Measurements from ENCODE around the gene UBL7. TPM values are rescaled to one million over a fixed set of nuclear protein-coding genes. Genes with fewer than 3 reads are reported as not detected.
"Not testable (repeated sequence)": the region's sequence is repeated elsewhere in the genome, so short reads cannot be mapped to it uniquely, and the experiment has no call there.

Gene UBL7
- total RNA-seq, result 44.4 and 63.2 TPM in 2 replicates
- polyA plus RNA-seq (2012), result 55.1 TPM

- peak; percentile 98 for DNase-seq (ENCODE audit: low read depth)
These were observed at the start of gene UBL7 for GRCh38 chr15:74460871-74461846. Gene UBL7 (minus strand): TSS chr15:74461160. CDS start chr15:74458867, 2,293 bp downstream.

- no peak for DNase-seq (ENCODE audit: low read depth)
These were observed 45.5 kb upstream of the UBL7 start for GRCh38 chr15:74506515-74506840.

GRCh38 chr15:74505837-74506514 is 45.0 kb upstream of the UBL7 start:
- no peak for DNase-seq (ENCODE audit: low read depth)

- DNase-seq (ENCODE audit: low read depth), result no peak
These were observed 43.9 kb upstream of the UBL7 start for GRCh38 chr15:74504836-74505235.

GRCh38 chr15:74504418-74504817 is 43.5 kb upstream of the UBL7 start:
- DNase-seq (ENCODE audit: low read depth), result no peak

- DNase-seq (ENCODE audit: low read depth), result no peak
These were observed 41.3 kb upstream of the UBL7 start for GRCh38 chr15:74502301-74502700.

- DNase-seq (ENCODE audit: low read depth), result no peak
These were observed 39.4 kb upstream of the UBL7 start for GRCh38 chr15:74500401-74500800.

GRCh38 chr15:74499366-74499765 is 38.4 kb upstream of the UBL7 start:
- no peak for DNase-seq (ENCODE audit: low read depth)

GRCh38 chr15:74497584-74497983 is 36.6 kb upstream of the UBL7 start:
- peak; percentile 74 for DNase-seq (ENCODE audit: low read depth)

GRCh38 chr15:74496648-74497047 is 35.7 kb upstream of the UBL7 start:
- DNase-seq (ENCODE audit: low read depth), result no peak

GRCh38 chr15:74490339-74490689 is 29.4 kb upstream of the UBL7 start:
- no peak for DNase-seq (ENCODE audit: low read depth)

- DNase-seq (ENCODE audit: low read depth), result peak; percentile 47
These were observed 28.8 kb upstream of the UBL7 start for GRCh38 chr15:74489518-74490338.

GRCh38 chr15:74488776-74489175 is 27.8 kb upstream of the UBL7 start:
- DNase-seq (ENCODE audit: low read depth), result no peak

- DNase-seq (ENCODE audit: low read depth), result no peak
These were observed 21.7 kb upstream of the UBL7 start for GRCh38 chr15:74482661-74483060.

GRCh38 chr15:74480364-74480763 is 19.4 kb upstream of the UBL7 start:
- not testable (repeated sequence) for DNase-seq (ENCODE audit: low read depth)

- not testable (repeated sequence) for DNase-seq (ENCODE audit: low read depth)
These were observed 10.7 kb upstream of the UBL7 start for GRCh38 chr15:74471621-74472020.

- DNase-seq (ENCODE audit: low read depth), result no peak
These were observed 9.9 kb upstream of the UBL7 start for GRCh38 chr15:74470631-74471395.

GRCh38 chr15:74468341-74469032 is 7.5 kb upstream of the UBL7 start:
- DNase-seq (ENCODE audit: low read depth), result no peak

- DNase-seq (ENCODE audit: low read depth), result no peak
These were observed 5.6 kb upstream of the UBL7 start for GRCh38 chr15:74466570-74466969.

GRCh38 chr15:74464897-74465296 is 3.9 kb upstream of the UBL7 start:
- DNase-seq (ENCODE audit: low read depth), result no peak

Measured in myocyte (in vitro differentiated cells).